NCI-H82 treated with DMSO at 0.1 percent for 48 hours (cell line): ENCODE results near the gene CEP162.
"Not testable (repeated sequence)": the region's sequence is repeated elsewhere in the genome, so short reads cannot be mapped to it uniquely, and the experiment has no call there.

Source experiments
- DNase-seq: peaks from one replicate; lab custom pipeline; 2025; ENCODE audit not compliant: unreplicated experiment; lab: John Stamatoyannopoulos, UW

The CEP162 gene, protein sequence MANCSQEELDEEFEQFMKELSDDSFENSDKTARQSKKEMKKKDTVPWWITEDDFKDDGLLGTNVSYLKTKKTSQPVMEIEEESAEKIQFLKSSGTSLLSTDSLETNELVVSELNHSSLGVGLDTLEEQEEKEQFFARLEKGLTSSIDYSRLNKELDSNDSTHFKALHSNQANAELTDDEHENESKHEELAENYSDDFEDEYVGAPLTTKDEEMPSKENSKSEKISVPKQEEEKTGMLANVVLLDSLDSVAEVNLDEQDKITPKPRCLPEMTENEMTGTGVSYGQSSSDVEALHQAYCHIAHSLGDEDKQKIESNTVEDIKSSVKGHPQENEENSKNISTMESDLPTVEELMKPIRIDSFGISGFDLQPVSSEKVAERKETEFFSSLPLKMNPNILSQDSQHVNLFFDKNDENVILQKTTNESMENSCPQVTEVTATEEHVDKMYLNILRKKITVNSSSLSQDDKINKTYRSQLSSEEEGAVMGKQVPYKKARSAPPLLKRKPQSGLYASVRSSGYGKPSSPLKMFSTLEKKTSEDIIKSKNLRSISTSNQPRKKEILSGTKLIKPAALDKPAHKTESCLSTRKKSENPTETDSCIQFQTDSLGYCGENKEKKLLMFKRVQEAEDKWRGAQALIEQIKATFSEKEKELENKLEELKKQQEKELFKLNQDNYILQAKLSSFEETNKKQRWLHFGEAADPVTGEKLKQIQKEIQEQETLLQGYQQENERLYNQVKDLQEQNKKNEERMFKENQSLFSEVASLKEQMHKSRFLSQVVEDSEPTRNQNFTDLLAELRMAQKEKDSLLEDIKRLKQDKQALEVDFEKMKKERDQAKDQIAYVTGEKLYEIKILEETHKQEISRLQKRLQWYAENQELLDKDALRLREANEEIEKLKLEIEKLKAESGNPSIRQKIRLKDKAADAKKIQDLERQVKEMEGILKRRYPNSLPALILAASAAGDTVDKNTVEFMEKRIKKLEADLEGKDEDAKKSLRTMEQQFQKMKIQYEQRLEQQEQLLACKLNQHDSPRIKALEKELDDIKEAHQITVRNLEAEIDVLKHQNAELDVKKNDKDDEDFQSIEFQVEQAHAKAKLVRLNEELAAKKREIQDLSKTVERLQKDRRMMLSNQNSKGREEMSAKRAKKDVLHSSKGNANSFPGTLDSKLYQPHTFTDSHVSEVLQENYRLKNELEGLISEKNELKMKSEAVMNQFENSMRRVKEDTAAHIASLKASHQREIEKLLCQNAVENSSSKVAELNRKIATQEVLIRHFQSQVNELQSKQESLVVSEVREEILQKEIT (N-terminal part only)

GRCh38 chr6:84227434-84228197, at the start of gene CEP162:
TSS of gene CEP162 (minus strand) at chr6:84227643. CDS start at chr6:84226393, 1,250 bp downstream.
- DNase-seq = peak; percentile 69

DNA sequence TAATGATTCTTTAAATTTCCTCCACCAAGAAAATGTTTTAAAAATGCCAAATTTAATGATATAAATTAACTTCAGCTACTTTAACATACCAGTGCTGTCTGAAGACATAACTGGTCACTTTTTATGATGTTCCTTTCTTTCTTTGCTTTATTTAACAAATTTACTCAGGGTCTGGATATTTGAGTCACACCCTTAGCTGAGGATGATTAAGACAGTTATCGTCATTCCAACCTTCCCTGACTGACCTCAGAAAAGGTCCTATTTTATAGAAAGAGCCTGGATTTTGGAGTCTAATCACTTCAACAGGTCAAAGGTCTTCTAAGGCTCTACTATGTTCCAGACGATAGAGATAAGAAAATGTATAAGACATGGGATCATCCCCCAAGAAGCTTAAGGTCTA, 47.4 kb upstream of the CEP162 start:
- DNase-seq = no peak

DNA sequence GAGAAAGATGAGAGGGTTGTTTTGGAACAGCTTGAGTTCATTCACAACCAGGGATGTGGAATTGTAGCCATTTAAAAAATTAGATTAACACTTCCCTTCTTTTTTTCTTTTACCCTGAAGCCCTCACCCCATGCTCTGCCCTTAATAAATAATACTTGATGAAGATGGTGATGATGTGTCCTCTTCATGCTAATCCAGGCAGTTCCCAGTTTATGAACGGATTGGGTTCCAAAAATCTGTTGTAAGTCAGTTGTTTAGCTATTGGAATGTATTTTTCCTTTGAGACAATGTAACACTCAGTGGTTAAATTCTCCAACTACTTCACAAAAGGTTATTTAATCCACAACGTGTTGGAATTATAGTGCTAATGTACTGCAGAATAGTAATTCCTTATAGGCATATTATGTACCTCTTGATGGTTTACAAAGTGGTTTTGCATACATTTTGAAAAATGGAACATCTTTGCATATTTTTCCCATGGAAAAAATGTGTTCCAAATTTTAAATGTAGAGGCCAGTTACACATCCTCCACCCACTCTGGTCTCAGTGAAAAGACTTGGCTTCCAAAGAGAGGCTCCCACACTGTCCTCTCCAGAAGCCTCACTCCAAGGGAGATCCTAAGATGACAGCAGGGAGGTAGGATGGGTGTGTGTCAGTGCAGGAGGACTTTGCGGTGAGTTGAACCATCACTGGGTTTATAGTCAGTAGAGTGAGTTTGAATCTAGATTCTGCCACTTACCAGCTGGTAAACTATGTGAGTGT, 45.8 kb upstream of the CEP162 start:
- DNase-seq = no peak

DNA sequence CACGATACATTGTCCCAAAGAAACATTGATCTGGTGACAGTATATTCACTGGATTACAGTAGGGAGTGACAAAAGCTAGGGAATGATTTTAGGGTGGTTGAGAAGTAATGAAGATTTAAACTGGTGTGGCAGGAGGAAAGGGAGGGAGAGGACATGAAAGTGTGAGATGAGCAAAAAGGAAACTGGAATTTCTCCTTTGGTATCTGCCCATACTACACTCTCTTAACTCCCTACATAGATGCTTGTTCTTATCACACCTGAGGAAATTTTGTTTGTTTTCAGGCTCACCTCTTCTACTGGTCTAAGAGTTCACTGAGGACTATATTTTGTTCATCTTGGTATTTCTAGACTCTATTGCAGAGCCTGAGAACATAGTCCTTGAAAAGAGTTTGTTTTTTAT, 44.9 kb upstream of the CEP162 start:
- DNase-seq = no peak

GRCh38 chr6:84271061-84271716, 43.7 kb upstream of the CEP162 start:
- no peak for DNase-seq

GRCh38 chr6:84269947-84270733, 42.7 kb upstream of the CEP162 start:
- no peak for DNase-seq

- no peak for DNase-seq
Observed at GRCh38 chr6:84268781-84269180, 41.3 kb upstream of the CEP162 start.

GRCh38 chr6:84263557-84263956, 36.1 kb upstream of the CEP162 start:
- DNase-seq = no peak

DNA sequence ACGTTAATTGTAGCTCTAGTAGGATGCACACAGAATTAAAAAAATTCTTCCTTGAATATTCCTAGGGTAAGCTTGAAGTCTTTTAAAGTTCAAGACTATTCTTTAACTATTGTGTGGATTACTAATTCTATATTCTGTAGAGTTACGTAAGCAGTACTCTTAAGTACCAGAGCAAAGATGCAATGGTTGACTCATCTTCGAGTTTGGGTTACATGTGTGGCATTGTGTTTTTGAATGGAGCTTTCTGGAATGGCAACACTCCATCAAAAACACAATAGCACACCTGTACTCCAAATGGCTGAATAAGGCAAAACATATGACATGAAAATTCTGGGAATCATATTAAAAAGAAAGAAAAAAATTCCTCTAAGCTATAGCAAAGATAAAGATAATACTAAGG, 33.5 kb upstream of the CEP162 start:
- no peak for DNase-seq

DNA sequence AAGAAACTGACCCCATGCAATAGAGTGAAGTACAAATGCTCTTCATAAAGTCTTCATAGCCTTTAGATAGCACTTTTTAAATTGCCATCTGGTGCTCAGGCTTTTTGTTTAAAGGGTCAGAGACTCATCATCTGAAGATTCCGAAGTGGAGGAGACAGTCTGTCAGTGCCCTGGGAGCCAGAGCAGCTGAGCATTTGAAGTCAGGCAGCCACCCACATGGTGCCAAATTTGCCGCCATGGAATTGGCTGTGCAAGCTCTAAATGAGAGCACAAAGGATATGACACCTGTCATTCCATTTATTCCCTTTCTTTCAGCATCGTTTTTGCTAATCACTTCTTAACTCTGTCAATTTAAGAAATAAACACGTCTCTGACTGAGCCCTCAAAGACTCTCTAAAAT, 32.8 kb upstream of the CEP162 start:
- DNase-seq = no peak

DNA sequence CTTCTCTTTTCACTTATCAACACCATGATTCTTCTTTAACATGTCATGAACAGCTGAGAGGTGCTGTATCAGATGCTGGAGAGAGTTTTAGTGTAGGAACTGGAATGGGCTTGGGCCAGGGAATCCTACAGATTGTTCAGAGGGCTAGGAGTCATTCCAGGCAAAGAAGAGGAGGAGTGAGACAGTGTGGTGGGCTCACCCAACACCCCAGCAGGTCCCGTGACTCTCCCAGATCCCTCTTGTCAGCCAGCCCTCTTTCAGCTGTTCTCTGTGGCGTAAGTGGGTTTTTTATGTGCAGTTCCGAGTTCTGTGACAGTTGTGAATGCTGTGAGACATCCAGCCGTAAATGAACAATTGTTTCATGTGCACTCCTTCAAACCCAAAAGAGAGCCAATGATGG, 31.4 kb upstream of the CEP162 start:
- DNase-seq = no peak

DNA sequence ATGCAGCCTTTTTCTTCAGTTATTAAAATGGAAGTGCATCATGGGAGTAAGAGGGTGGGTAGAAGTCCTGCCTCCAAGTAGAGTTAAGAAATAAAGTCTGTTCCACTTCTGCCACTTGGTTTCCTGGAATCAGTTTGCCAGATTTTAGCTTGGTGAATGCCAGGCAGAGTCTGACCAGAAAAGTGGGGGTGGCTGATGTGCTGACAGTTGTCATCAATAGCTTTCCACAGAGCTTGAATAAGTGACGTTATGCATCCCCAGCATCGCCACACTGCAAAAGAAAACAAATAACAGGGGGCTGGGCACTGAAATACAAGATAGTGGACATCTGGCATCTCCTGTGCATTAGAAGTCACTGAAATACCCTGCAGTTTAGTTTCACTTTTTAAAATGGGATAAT, 30.8 kb upstream of the CEP162 start:
- DNase-seq = no peak

- no peak for DNase-seq
Observed at GRCh38 chr6:84255641-84256040, 28.2 kb upstream of the CEP162 start.

DNA sequence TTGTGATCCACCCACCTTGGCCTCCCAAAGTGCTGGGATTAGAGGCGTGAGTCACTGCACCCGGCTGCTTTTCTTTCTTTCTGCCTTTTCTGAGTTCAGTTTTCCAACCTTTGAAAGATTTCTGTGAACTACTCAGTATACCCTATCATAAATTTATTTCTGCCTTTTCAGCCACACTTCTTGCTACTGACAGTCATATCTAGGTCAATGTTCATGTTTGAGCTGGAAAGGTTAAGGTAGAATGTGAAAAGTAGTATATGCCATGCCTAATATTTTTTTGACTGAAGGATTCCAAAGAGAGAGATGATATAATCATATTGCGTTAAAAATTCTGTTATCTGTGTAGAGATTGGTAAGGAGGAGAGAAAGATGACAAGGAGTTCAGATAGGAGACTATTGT, 25.9 kb upstream of the CEP162 start:
- DNase-seq = no peak

DNA sequence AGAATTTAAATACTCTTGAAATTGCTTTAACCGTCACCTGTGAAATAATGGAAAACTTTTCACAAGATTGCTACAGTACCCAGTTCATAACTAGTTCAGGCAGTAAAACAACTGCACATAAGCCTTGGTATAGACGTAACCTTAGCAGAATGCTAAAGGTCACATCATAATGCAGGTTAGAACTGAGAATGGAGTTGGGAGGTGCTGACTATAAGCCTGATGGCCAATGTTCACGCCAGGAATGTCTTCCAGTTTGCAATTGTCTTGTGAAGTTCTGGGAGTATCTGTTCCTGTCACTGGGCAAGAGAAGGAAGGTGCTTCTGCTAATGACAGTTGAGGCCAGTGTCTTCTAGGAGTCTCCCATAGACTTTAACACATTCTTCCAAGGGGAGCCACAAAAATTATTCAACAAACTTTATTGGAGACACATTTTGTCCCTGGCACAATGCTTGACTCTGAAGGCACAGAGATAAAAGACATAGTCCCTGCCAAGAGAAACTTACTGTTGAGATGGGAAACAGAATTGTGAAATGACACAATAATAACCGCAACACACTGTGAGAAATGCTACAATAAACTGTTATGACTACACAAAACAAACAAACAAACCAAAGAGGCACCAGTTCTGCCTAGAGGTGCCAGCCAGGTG, 24.6 kb upstream of the CEP162 start:
- no peak for DNase-seq

DNA sequence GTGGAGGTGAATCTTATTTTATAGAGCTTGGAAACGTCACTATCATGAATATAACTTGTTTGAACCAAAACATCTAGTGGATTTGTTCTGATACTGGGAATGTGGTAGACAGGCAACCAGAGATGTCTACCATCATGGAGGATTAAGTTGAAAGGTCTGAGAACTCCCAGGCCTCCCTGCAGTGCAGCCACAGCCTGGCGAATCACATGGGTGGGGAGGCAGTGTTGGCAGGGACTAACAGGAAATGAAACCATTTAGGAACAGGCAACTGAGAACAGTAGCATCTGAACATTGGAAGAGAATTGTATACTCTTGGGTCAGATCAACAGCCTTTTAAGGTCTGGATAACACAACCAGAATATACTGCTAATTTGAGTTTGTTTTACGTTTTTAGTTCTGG, 22.3 kb upstream of the CEP162 start:
- no peak for DNase-seq

DNA sequence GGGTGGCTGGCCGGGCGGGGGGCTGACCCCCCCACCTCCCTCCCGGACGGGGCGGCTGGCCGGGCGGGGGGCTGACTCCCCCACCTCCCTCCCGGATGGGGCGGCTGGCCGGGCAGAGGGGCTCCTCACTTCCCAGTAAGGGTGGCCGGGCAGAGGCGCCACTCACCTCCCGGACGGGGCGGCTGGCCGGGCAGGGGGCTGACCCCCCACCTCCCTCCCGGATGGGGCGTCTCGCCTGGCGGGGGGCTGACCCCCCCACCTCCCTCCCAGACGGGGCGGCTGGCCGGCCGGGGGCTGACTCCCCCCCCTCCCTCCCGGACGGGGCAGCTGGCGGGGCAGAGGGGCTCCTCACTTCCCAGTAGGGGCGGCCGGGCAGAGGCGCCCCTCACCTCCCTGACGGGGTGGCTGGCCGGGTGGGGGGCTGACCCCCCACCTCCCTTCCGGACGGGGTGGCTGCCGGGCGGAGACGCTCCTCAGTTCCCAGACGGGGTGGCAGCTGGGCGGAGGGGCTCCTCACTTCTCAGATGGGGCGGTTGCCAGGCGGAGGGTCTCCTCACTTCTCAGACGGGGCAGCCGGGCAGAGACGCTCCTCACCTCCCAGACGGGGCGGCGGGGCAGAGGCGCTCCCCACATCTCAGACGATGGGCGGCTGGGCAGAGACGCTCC, 17.1 kb upstream of the CEP162 start:
- DNase-seq = not testable (repeated sequence)
